SK-N-SH treated with all-trans-retinoic acid at 6 μM for 48 hours (cell line): ENCODE data around the gene FYCO1.

Experiments used
- ATAC-seq: fragments of 200-7000 bp; cut with Tn5 transposase; 3 replicates; pipeline ENCODE4 v1.9.1; 2020; ENCODE audit warnings: mild to moderate bottlenecking, moderate library complexity
- ARNTL ChIP-seq: fragments of 450-650 bp; formaldehyde crosslinking; IDR thresholded peaks from 2 replicates; pipeline ENCODE4 v1.5.0; 2020; ENCODE audit warnings: low read depth, mild to moderate bottlenecking, moderate library complexity, borderline replicate concordance
- BACH2 ChIP-seq: fragments of 250-450 bp; sonication (Bioruptor Pico); IDR thresholded peaks from 2 replicates; pipeline ENCODE4 v1.9.0; 2021; ENCODE audit warnings: mild to moderate bottlenecking, borderline replicate concordance
- CREB5 ChIP-seq: fragments of 250-450 bp; sonication (Bioruptor Pico); IDR thresholded peaks from 2 replicates; pipeline ENCODE4 v1.5.1; 2020; ENCODE audit warnings: low read depth, mild to moderate bottlenecking, moderate library complexity
- CSRNP3 ChIP-seq: fragments of 250-450 bp; sonication (Bioruptor Pico); IDR thresholded peaks from 2 replicates; pipeline ENCODE4 v1.5.1; 2021; ENCODE audit warnings: mild to moderate bottlenecking, moderate library complexity
- ESRRG ChIP-seq: fragments of 250-450 bp; sonication (Bioruptor Pico); IDR thresholded peaks from 2 replicates; pipeline ENCODE4 v1.6.1; 2021; ENCODE audit warnings: mild to moderate bottlenecking
- GLIS3 ChIP-seq: fragments of 250-450 bp; sonication (Bioruptor Pico); IDR thresholded peaks from 2 replicates; pipeline ENCODE4 v1.5.0; 2020; ENCODE audit warnings: mild to moderate bottlenecking, moderate library complexity
- ISL1 ChIP-seq: fragments of 250-450 bp; sonication (Bioruptor Pico); IDR thresholded peaks from 2 replicates; pipeline ENCODE4 v2.1.2; 2022; ENCODE audit warnings: mild to moderate bottlenecking, moderate library complexity
- OSR1 ChIP-seq: fragments of 250-450 bp; sonication (Bioruptor Pico); IDR thresholded peaks from 2 replicates; pipeline ENCODE4 v1.8.0; 2022; ENCODE audit warnings: moderate library complexity, mild to moderate bottlenecking, inconsistent platforms
- PATZ1 ChIP-seq: fragments of 250-450 bp; sonication (Bioruptor Pico); IDR thresholded peaks from 2 replicates; pipeline ENCODE4 v1.8.0; 2020; ENCODE audit warnings: mild to moderate bottlenecking, moderate library complexity, borderline replicate concordance
- PPARA ChIP-seq: fragments of 250-450 bp; sonication (Bioruptor Pico); IDR thresholded peaks from 2 replicates; pipeline ENCODE4 v1.5.0; 2020; ENCODE audit warnings: mild to moderate bottlenecking, borderline replicate concordance
- RARB ChIP-seq: fragments of 250-450 bp; sonication (Bioruptor Pico); IDR thresholded peaks from 2 replicates; pipeline ENCODE4 v1.8.0; 2021; ENCODE audit warnings: mild to moderate bottlenecking, moderate library complexity
- SNAI2 ChIP-seq: fragments of 250-450 bp; sonication (Bioruptor Pico); IDR thresholded peaks from 2 replicates; pipeline ENCODE4 v1.5.0; 2020; ENCODE audit warnings: mild to moderate bottlenecking, moderate library complexity
- TCF4 ChIP-seq: fragments of 250-450 bp; sonication (Bioruptor Pico); IDR thresholded peaks from 2 replicates; pipeline ENCODE4 v1.8.0; 2021; ENCODE audit warnings: mild to moderate bottlenecking, moderate library complexity, borderline replicate concordance
- TOX ChIP-seq: fragments of 250-450 bp; sonication (Bioruptor Pico); IDR thresholded peaks from 2 replicates; pipeline ENCODE4 v1.8.0; 2021; ENCODE audit warnings: mild to moderate bottlenecking, moderate library complexity, borderline replicate concordance
- TSHZ2 ChIP-seq: fragments of 250-450 bp; sonication (Bioruptor Pico); IDR thresholded peaks from 2 replicates; pipeline ENCODE4 v1.5.0; 2020; ENCODE audit warnings: mild to moderate bottlenecking, moderate library complexity
- ZC3H10 ChIP-seq: fragments of 250-450 bp; sonication (Bioruptor Pico); IDR thresholded peaks from 2 replicates; pipeline ENCODE4 v1.5.1; 2021; ENCODE audit warnings: mild to moderate bottlenecking, moderate library complexity
- ZNF565 ChIP-seq: fragments of 450-650 bp; formaldehyde crosslinking; conservative IDR thresholded peaks from 2 replicates; pipeline ENCODE4 v1.5.0; 2020; ENCODE audit warnings: low read depth, mild to moderate bottlenecking, moderate library complexity
- ZNF70 ChIP-seq: fragments of 450-650 bp; formaldehyde crosslinking; IDR thresholded peaks from 2 replicates; pipeline ENCODE4 v1.5.0; 2020; ENCODE audit warnings: mild to moderate bottlenecking, moderate library complexity
- ZNF8 ChIP-seq: fragments of 450-650 bp; formaldehyde crosslinking; IDR thresholded peaks from 2 replicates; pipeline ENCODE4 v1.5.0; 2020; ENCODE audit warnings: mild to moderate bottlenecking, moderate library complexity

FYCO1 gene

GRCh38 chr3:45991341-45991740 is 4.3 kb downstream of the FYCO1 start:
- no peak for ATAC-seq
- TF ChIP-seq SNAI2 (CRISPR knock-in tag) (no peak), ZNF565 (no peak), CREB5 (CRISPR knock-in tag) (no peak), ZNF8 (CRISPR knock-in tag) (no peak), PPARA (no peak), TCF4 (no peak), ARNTL (no peak), ZC3H10 (CRISPR knock-in tag) (no peak), GLIS3 (no peak), TOX (CRISPR knock-in tag) (no peak), ISL1 (CRISPR knock-in tag) (no peak), OSR1 (CRISPR knock-in tag) (no peak)

GRCh38 chr3:45990181-45990580 is 5.4 kb downstream of the FYCO1 start:
- TF ChIP-seq ESRRG (CRISPR knock-in tag) = no peak
- no peak for TF ChIP-seq CSRNP3 (CRISPR knock-in tag)
- TF ChIP-seq ZNF8 (CRISPR knock-in tag) = no peak
- TF ChIP-seq PATZ1 (CRISPR knock-in tag) = no peak
- TF ChIP-seq RARB (CRISPR knock-in tag) = no peak
- no peak for TF ChIP-seq TCF4
- TF ChIP-seq OSR1 (CRISPR knock-in tag) = no peak
- TF ChIP-seq TSHZ2 (CRISPR knock-in tag) = no peak
- no peak for TF ChIP-seq CREB5 (CRISPR knock-in tag)
- no peak for TF ChIP-seq SNAI2 (CRISPR knock-in tag)
- no peak for TF ChIP-seq BACH2 (CRISPR knock-in tag)
- no peak for TF ChIP-seq ZC3H10 (CRISPR knock-in tag)
- TF ChIP-seq ZNF70 (CRISPR knock-in tag) = no peak
- no peak for TF ChIP-seq ARNTL
- ATAC-seq = no peak

- TF ChIP-seq PATZ1 (CRISPR knock-in tag) = no peak
- TF ChIP-seq ESRRG (CRISPR knock-in tag) = no peak
- no peak for TF ChIP-seq ISL1 (CRISPR knock-in tag)
- TF ChIP-seq, all 23 proteins: peak for 0
- peak; percentile 34; the same call in 1 of the 3 replicates for ATAC-seq
Observed at GRCh38 chr3:45988804-45989203, 6.8 kb downstream of the FYCO1 start.
